Activated naive CD8-positive, alpha-beta T cell treated with anti-CD3 and anti-CD28 coated beads, Interleukin-2, amount 10 ng/mL, durations not matched to agents 7 days and 5 days (primary cell): Measurements from ENCODE around the gene SLC6A16. TPM values are rescaled to one million over a fixed set of nuclear protein-coding genes. Genes with fewer than 3 reads are reported as not detected.

Source experiments
- ATAC-seq: fragments of 150-1000 bp; cut with Tn5 transposase; one replicate; pipeline ENCODE4 v1.10.0; 2021; ENCODE audit warnings: low read depth, moderate library complexity
- POLR2A ChIA-PET: fragments of 350-600 bp; sonication (Branson Sonifier 250); formaldehyde crosslinking; loops from one replicate; lab custom pipeline; 2021; ENCODE audit warnings: antibody characterized with exemption; lab: Charles Lee
- DNase-seq: peaks from one replicate; pipeline ENCODE4 v3.0.0; 2021
- H3K27ac Mint-ChIP-seq: one replicate; pipeline ENCODE4 v1.8.0; 2022; ENCODE audit warnings: mild to moderate bottlenecking, mixed read lengths
- H3K27me3 Mint-ChIP-seq: one replicate; pipeline ENCODE4 v1.8.0; 2022; ENCODE audit warnings: mild to moderate bottlenecking, moderate library complexity, mixed read lengths
- H3K36me3 Mint-ChIP-seq: one replicate; pipeline ENCODE4 v1.8.0; 2021; ENCODE audit warnings: mild to moderate bottlenecking, mixed read lengths
- H3K4me1 Mint-ChIP-seq: one replicate; pipeline ENCODE4 v1.8.0; 2021; ENCODE audit warnings: mixed read lengths
- H3K4me3 Mint-ChIP-seq: one replicate; pipeline ENCODE4 v1.8.0; 2022; ENCODE audit warnings: mild to moderate bottlenecking, moderate library complexity, mixed read lengths
- H3K9me3 Mint-ChIP-seq: one replicate; pipeline ENCODE4 v1.8.0; 2021; ENCODE audit warnings: mixed read lengths
- microRNA-seq: library from miRNA; unstranded; fragments of <30 nt; microRNA quantifications from one replicate; pipeline ENCODE4 v1.2.0, GENCODE V29; 2022
- total RNA-seq, 2 experiments: library from RNA; stranded (reverse); gene quantifications; one replicate each; pipeline ENCODE4 v1.2.3, GENCODE V29; 2021

SLC6A16 gene
- total RNA-seq, 2 experiments from 2014 or later: 3.7 to 5.1 TPM

- ATAC-seq: no peak
- no peak for DNase-seq
- Mint-ChIP-seq H3K4me3 (no peak overlapping the region), H3K4me1 (peaks cover 1% of the 10 kb centered on the region), H3K27me3 (peaks cover 28% of the 10 kb centered on the region), H3K36me3 (peaks cover 4% of the 10 kb centered on the region), H3K27ac (no peak overlapping the region), H3K9me3 (peaks cover 22% of the 10 kb centered on the region)
- POLR2A ChIA-PET: no interaction called here
These were observed 63.4 kb downstream of the SLC6A16 start for GRCh38 chr19:49261602-49262001.

- Mint-ChIP-seq H3K9me3 (peaks cover 16% of the 10 kb centered on the region), H3K27ac (no peak overlapping the region), H3K4me1 (no peaks in the 10 kb centered on the region), H3K36me3 (peaks cover 4% of the 10 kb centered on the region), H3K4me3 (no peak overlapping the region), H3K27me3 (peaks cover 13% of the 10 kb centered on the region)
- no peak for ATAC-seq
- POLR2A ChIA-PET: no interaction called here
- no peak for DNase-seq
These were observed 68.3 kb downstream of the SLC6A16 start for GRCh38 chr19:49256691-49257090.

- POLR2A ChIA-PET: no interaction called here
- Mint-ChIP-seq H3K4me3 (no peak overlapping the region), H3K27me3 (peaks cover 13% of the 10 kb centered on the region), H3K4me1 (no peaks in the 10 kb centered on the region), H3K27ac (no peak overlapping the region), H3K36me3 (peaks cover 4% of the 10 kb centered on the region), H3K9me3 (peaks cover 14% of the 10 kb centered on the region)
- ATAC-seq (no peak), DNase-seq (no peak)
These were observed 69.3 kb downstream of the SLC6A16 start for GRCh38 chr19:49255674-49256073.

- no peaks in the 10 kb centered on the region for H3K4me1 Mint-ChIP-seq
- ATAC-seq: no peak
- H3K4me3 Mint-ChIP-seq: no peak overlapping the region
- peaks cover 23% of the 10 kb centered on the region for H3K27me3 Mint-ChIP-seq
- no peak overlapping the region for H3K27ac Mint-ChIP-seq
- H3K36me3 Mint-ChIP-seq: no peaks in the 10 kb centered on the region
- POLR2A ChIA-PET: interaction anchor here (0.7 kb wide), 1 partner anchor 648 kb away, joined by 3 read pairs; no protein-coding TSS in a partner anchor
- H3K9me3 Mint-ChIP-seq: no peaks in the 10 kb centered on the region
- DNase-seq: no peak
These were observed 75.1 kb downstream of the SLC6A16 start for GRCh38 chr19:49249933-49250332.

GRCh38 chr19:49247676-49248075 is 77.3 kb downstream of the SLC6A16 start:
- no peaks in the 10 kb centered on the region for H3K9me3 Mint-ChIP-seq
- DNase-seq (no peak), ATAC-seq (no peak)
- no peak overlapping the region for H3K27ac Mint-ChIP-seq
- H3K27me3 Mint-ChIP-seq: peaks cover 23% of the 10 kb centered on the region
- H3K4me1 Mint-ChIP-seq: no peaks in the 10 kb centered on the region
- POLR2A ChIA-PET: no interaction called here
- no peaks in the 10 kb centered on the region for H3K36me3 Mint-ChIP-seq
- no peak overlapping the region for H3K4me3 Mint-ChIP-seq

GRCh38 chr19:49244256-49244655 is 80.7 kb downstream of the SLC6A16 start:
- no peaks in the 10 kb centered on the region for H3K36me3 Mint-ChIP-seq
- POLR2A ChIA-PET: no interaction called here
- DNase-seq: no peak
- no peak for ATAC-seq
- H3K4me1 Mint-ChIP-seq: no peaks in the 10 kb centered on the region
- no peak overlapping the region for H3K4me3 Mint-ChIP-seq
- H3K27ac Mint-ChIP-seq: no peak overlapping the region
- peaks cover 5% of the 10 kb centered on the region for H3K27me3 Mint-ChIP-seq
- H3K9me3 Mint-ChIP-seq: no peaks in the 10 kb centered on the region

- POLR2A ChIA-PET: no interaction called here
- Mint-ChIP-seq H3K4me3 (no peak overlapping the region), H3K4me1 (no peaks in the 10 kb centered on the region), H3K9me3 (no peaks in the 10 kb centered on the region), H3K27ac (no peak overlapping the region), H3K27me3 (peaks cover 4% of the 10 kb centered on the region), H3K36me3 (no peaks in the 10 kb centered on the region)
- ATAC-seq: no peak
- no peak for DNase-seq
These were observed 81.3 kb downstream of the SLC6A16 start for GRCh38 chr19:49243726-49244125.

- Mint-ChIP-seq H3K36me3 (no peaks in the 10 kb centered on the region), H3K27ac (no peak overlapping the region), H3K4me1 (no peaks in the 10 kb centered on the region), H3K9me3 (no peaks in the 10 kb centered on the region), H3K4me3 (no peak overlapping the region), H3K27me3 (peaks cover 5% of the 10 kb centered on the region)
- ATAC-seq: no peak
- no peak for DNase-seq
- POLR2A ChIA-PET: no interaction called here
These were observed 81.9 kb downstream of the SLC6A16 start for GRCh38 chr19:49243129-49243528.

GRCh38 chr19:49241769-49242168 is 83.2 kb downstream of the SLC6A16 start:
- H3K9me3 Mint-ChIP-seq: no peaks in the 10 kb centered on the region
- no peak overlapping the region for H3K4me3 Mint-ChIP-seq
- H3K27me3 Mint-ChIP-seq: peaks cover 8% of the 10 kb centered on the region
- H3K27ac Mint-ChIP-seq: no peak overlapping the region
- H3K36me3 Mint-ChIP-seq: no peaks in the 10 kb centered on the region
- no peak for ATAC-seq
- no peaks in the 10 kb centered on the region for H3K4me1 Mint-ChIP-seq
- DNase-seq: no peak
- POLR2A ChIA-PET: no interaction called here

Small RNA genes lying within 50 kb of the gene (microRNA-seq; reads per million reads assigned to microRNA genes)
- not detected for gene MIR4324

Other genes starting within 250 kb of the SLC6A16 start
- 100 to 1,000 TPM; 321 to 328 TPM for gene SNRNP70, start 239.7 kb downstream of the SLC6A16 start, total RNA-seq
- 10 to 100 TPM in 1 of 2 experiments, 1 to 10 TPM in 1; 8.9 to 10.1 TPM for gene LIN7B, start 210.8 kb downstream of the SLC6A16 start, total RNA-seq
- 1 to 10 TPM; 1.3 to 1.7 TPM for gene C19orf73, start 206.0 kb downstream of the SLC6A16 start, total RNA-seq
- 1 to 10 TPM; 3.6 to 4.6 TPM for gene PPFIA3, start 205.6 kb downstream of the SLC6A16 start, total RNA-seq
- gene HRC, start 169.8 kb downstream of the SLC6A16 start, total RNA-seq: not detected
- under 1 TPM; 0.19 to 0.34 TPM for gene TRPM4, start 167.4 kb downstream of the SLC6A16 start, total RNA-seq
- 100 to 1,000 TPM; 246 to 258 TPM for gene CD37, start 10.2 kb upstream of the SLC6A16 start, total RNA-seq
- not detected for gene TEAD2, start 37.2 kb upstream of the SLC6A16 start, total RNA-seq
- gene DKKL1, start 38.7 kb upstream of the SLC6A16 start, total RNA-seq: not detected
- not detected for gene KASH5, start 63.1 kb upstream of the SLC6A16 start, total RNA-seq
- not detected for gene PTH2, start 98.2 kb upstream of the SLC6A16 start, total RNA-seq
- not detected for gene GFY, start 100.2 kb upstream of the SLC6A16 start, total RNA-seq
- under 1 TPM; 0.14 to 0.25 TPM for gene SLC17A7, start 116.3 kb upstream of the SLC6A16 start, total RNA-seq
- 100 to 1,000 TPM; 143 to 148 TPM for gene PIH1D1, start 126.6 kb upstream of the SLC6A16 start, total RNA-seq
- 10 to 100 TPM; 41.8 to 42.9 TPM for gene ALDH16A1, start 128.0 kb upstream of the SLC6A16 start, total RNA-seq
- 100 to 1,000 TPM; 250 to 282 TPM for gene FLT3LG, start 149.0 kb upstream of the SLC6A16 start, total RNA-seq
- 1,000 to 10,000 TPM; 2,936 to 3,173 TPM for gene RPL13A, start 162.4 kb upstream of the SLC6A16 start, total RNA-seq
- gene RPS11, start 171.2 kb upstream of the SLC6A16 start, total RNA-seq: 1,000 to 10,000 TPM; 2,412 to 2,445 TPM
- 10 to 100 TPM; 19.8 to 24.4 TPM for gene FCGRT, start 187.5 kb upstream of the SLC6A16 start, total RNA-seq
- 1 to 10 TPM; 1.6 to 2.4 TPM for gene RCN3, start 202.8 kb upstream of the SLC6A16 start, total RNA-seq